Activated CD4-positive, alpha-beta T cell treated with anti-CD3 and anti-CD28 coated beads for 1 hour (primary cell): Measurements from ENCODE around the gene PRKN.
"Not testable (repeated sequence)": the region's sequence is repeated elsewhere in the genome, so short reads cannot be mapped to it uniquely, and the experiment has no call there.

Experiments
- DNase-seq: peaks from one replicate; pipeline ENCODE4 v3.0.0-alpha.2; 2020

Gene PRKN

GRCh38 chr6:161828355-161828754 lies 899.2 kb downstream of the PRKN start:
- no peak for DNase-seq

- DNase-seq: no peak
These were observed 901.1 kb downstream of the PRKN start for GRCh38 chr6:161826512-161826911.

- not testable (repeated sequence) for DNase-seq
These were observed 905.4 kb downstream of the PRKN start for GRCh38 chr6:161822204-161822603.

GRCh38 chr6:161817881-161818280 lies 909.7 kb downstream of the PRKN start:
- DNase-seq: no peak

GRCh38 chr6:161815965-161816364 lies 911.6 kb downstream of the PRKN start:
- no peak for DNase-seq

GRCh38 chr6:161813156-161813555 lies 914.4 kb downstream of the PRKN start:
- DNase-seq: no peak

- no peak for DNase-seq
These were observed 917.6 kb downstream of the PRKN start for GRCh38 chr6:161809971-161810370.

- no peak for DNase-seq
These were observed 922.7 kb downstream of the PRKN start for GRCh38 chr6:161804838-161805237.

- no peak for DNase-seq
These were observed 924.4 kb downstream of the PRKN start for GRCh38 chr6:161803131-161803530.

GRCh38 chr6:161802231-161802630 lies 925.3 kb downstream of the PRKN start:
- no peak for DNase-seq

- DNase-seq: no peak
These were observed 928.6 kb downstream of the PRKN start for GRCh38 chr6:161798844-161799394.

- DNase-seq: no peak
These were observed 930.9 kb downstream of the PRKN start for GRCh38 chr6:161796681-161797080.

- DNase-seq: no peak
These were observed 934.6 kb downstream of the PRKN start for GRCh38 chr6:161792851-161793493.

- no peak for DNase-seq
These were observed 939.0 kb downstream of the PRKN start for GRCh38 chr6:161788531-161788930.

GRCh38 chr6:161772176-161772575 lies 955.4 kb downstream of the PRKN start:
- DNase-seq: no peak

GRCh38 chr6:161761966-161762365 lies 965.6 kb downstream of the PRKN start:
- DNase-seq: no peak

GRCh38 chr6:161755080-161755479 lies 972.5 kb downstream of the PRKN start:
- no peak for DNase-seq

- no peak for DNase-seq
These were observed 976.9 kb downstream of the PRKN start for GRCh38 chr6:161750686-161751085.

GRCh38 chr6:161749576-161749975 lies 978.0 kb downstream of the PRKN start:
- DNase-seq: no peak

- no peak for DNase-seq
These were observed 978.8 kb downstream of the PRKN start for GRCh38 chr6:161748535-161749416.

GRCh38 chr6:161747506-161747905 lies 980.1 kb downstream of the PRKN start:
- no peak for DNase-seq

- no peak for DNase-seq
These were observed 981.9 kb downstream of the PRKN start for GRCh38 chr6:161745594-161746141.

GRCh38 chr6:161745128-161745527 lies 982.4 kb downstream of the PRKN start:
- DNase-seq: no peak
